ENCODE measurements around the gene SIK3.

Gene SIK3

GRCh38 chr11:116885951-116886655 lies 212.1 kb downstream of the SIK3 start:
- no peak for DNase-seq

GRCh38 chr11:116882386-116882785 lies 215.8 kb downstream of the SIK3 start:
- no peak for DNase-seq

- DNase-seq = no peak
Measured at GRCh38 chr11:116881143-116881542, 217.1 kb downstream of the SIK3 start.

- DNase-seq = no peak
Measured at GRCh38 chr11:116879800-116880625, 218.2 kb downstream of the SIK3 start.

- no peak for DNase-seq
Measured at GRCh38 chr11:116876656-116877055, 221.6 kb downstream of the SIK3 start.

GRCh38 chr11:116875194-116875593 lies 223.0 kb downstream of the SIK3 start:
- DNase-seq = no peak

GRCh38 chr11:116874251-116874650 lies 224.0 kb downstream of the SIK3 start:
- DNase-seq = no peak

GRCh38 chr11:116873381-116873780 lies 224.8 kb downstream of the SIK3 start:
- DNase-seq = no peak

- DNase-seq = no peak
Measured at GRCh38 chr11:116871248-116871647, 227.0 kb downstream of the SIK3 start.

- DNase-seq = no peak
Measured at GRCh38 chr11:116870054-116870453, 228.2 kb downstream of the SIK3 start.

- no peak for DNase-seq
Measured at GRCh38 chr11:116869610-116870009, 228.6 kb downstream of the SIK3 start.

- DNase-seq = no peak
Measured at GRCh38 chr11:116868066-116868465, 230.2 kb downstream of the SIK3 start.

GRCh38 chr11:116867619-116868018 lies 230.6 kb downstream of the SIK3 start:
- DNase-seq = no peak

GRCh38 chr11:116866804-116867455 lies 231.3 kb downstream of the SIK3 start:
- no peak for DNase-seq

GRCh38 chr11:116865696-116866095 lies 232.5 kb downstream of the SIK3 start:
- no peak for DNase-seq

- no peak for DNase-seq
Measured at GRCh38 chr11:116864531-116864930, 233.7 kb downstream of the SIK3 start.

- no peak for DNase-seq
Measured at GRCh38 chr11:116862951-116863350, 235.3 kb downstream of the SIK3 start.

- DNase-seq = no peak
Measured at GRCh38 chr11:116862185-116862584, 236.0 kb downstream of the SIK3 start.

GRCh38 chr11:116861539-116861938 lies 236.7 kb downstream of the SIK3 start:
- no peak for DNase-seq

GRCh38 chr11:116860303-116860702 lies 237.9 kb downstream of the SIK3 start:
- DNase-seq = no peak

- no peak for DNase-seq
Measured at GRCh38 chr11:116859175-116859574, 239.1 kb downstream of the SIK3 start.

- no peak for DNase-seq
Measured at GRCh38 chr11:116857936-116858335, 240.3 kb downstream of the SIK3 start.

- no peak for DNase-seq
Measured at GRCh38 chr11:116857316-116857715, 240.9 kb downstream of the SIK3 start.

GRCh38 chr11:116856423-116856822 lies 241.8 kb downstream of the SIK3 start:
- DNase-seq = no peak

Data from activated CD4-positive, CD25-positive, alpha-beta regulatory T cell treated with anti-CD3 and anti-CD28 coated beads, Interleukin-2, amount 50 U/mL, for 72 hours (primary cell).